Muscle layer of duodenum (tissue), 2 donors: ENCODE results near the gene BCL2.
A peak's percentile ranks its signal among the peaks of the same experiment; 100 is the strongest.

Experiments
- H3K27ac ChIP-seq: one replicate; pipeline ENCODE4 v1.7.0; 2013; ENCODE audit warnings: mild to moderate bottlenecking, low read length
- H3K27me3 ChIP-seq: one replicate; pipeline ENCODE4 v1.7.0; 2013; ENCODE audit warnings: low read depth, mild to moderate bottlenecking, control low read depth, low read length
- H3K36me3 ChIP-seq, 2 donors: one replicate each; pipeline ENCODE4 v1.7.0; 2013; ENCODE audit warnings: low read length in 2 of 2, control low read depth in 1 of 2, mild to moderate bottlenecking in 1 of 2; ENCODE audit not compliant: insufficient read depth in 2 of 2, control insufficient read depth in 1 of 2
- H3K4me1 ChIP-seq, 2 donors: one replicate each; pipeline ENCODE4 v1.7.0; 2013; ENCODE audit warnings: low read length in 2 of 2, mild to moderate bottlenecking in 2 of 2, control low read depth in 1 of 2, moderate library complexity in 1 of 2; ENCODE audit not compliant: insufficient read depth in 2 of 2, control insufficient read depth in 1 of 2
- H3K4me3 ChIP-seq, 2 donors: one replicate each; pipeline ENCODE4 v1.7.0; 2013; ENCODE audit warnings: low read length in 2 of 2, low read depth in 1 of 2, mild to moderate bottlenecking in 1 of 2
- H3K9me3 ChIP-seq, 2 donors: one replicate each; pipeline ENCODE4 v1.7.0; 2013; ENCODE audit warnings: low read length in 2 of 2, control low read depth in 1 of 2, mild to moderate bottlenecking in 1 of 2; ENCODE audit not compliant: control insufficient read depth in 1 of 2
- donor health status: healthy.

The BCL2 gene

GRCh38 chr18:63315131-63315662 lies 4.4 kb downstream of the BCL2 start:
- Histone ChIP-seq H3K36me3 (no peaks in the 10 kb centered on the region), H3K4me3 (peak overlapping the region in 1 of 2 donors; percentile 1), H3K27me3 (no peaks in the 10 kb centered on the region), H3K9me3 (no peaks in the 10 kb centered on the region), H3K4me1 (peaks cover 0 to 39% of the 10 kb centered on the region in 2 donors), H3K27ac (peak overlapping the region; percentile 42)

DNA sequence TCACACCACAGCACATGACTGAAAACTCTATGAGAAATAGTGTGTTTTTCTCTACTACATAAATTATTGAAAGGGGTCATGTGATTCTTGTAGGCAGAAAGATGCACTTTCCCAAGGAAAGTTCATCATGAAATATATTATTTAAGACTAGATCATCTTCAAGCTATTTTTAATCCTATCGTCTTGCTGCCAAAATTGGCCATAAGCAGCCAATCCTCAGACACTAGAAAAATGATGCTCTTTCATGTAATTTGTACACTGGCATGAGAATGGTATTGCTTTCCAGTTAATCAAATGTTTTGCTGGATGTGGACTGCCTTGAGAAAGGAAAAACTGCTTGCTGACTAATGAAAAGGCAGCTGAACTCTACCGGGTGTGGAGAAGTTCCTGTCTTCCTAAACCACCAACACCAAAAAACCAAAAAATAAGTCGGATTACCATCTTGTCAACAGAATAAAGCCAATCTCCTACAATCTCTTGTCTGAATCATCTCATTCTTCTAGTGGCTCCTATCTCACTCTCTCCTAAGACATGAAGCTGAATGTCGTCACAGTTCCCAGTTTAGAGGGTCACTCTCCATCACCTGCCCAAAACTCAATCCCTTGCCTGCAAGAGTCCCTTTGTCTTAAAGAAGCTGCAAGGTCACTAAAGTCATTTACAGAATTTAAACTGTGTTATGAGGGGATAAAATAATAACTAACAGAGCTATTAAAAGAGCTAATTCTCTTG lies 5.3 kb downstream of the BCL2 start:
- H3K9me3 ChIP-seq = no peaks in the 10 kb centered on the region
- H3K4me3 ChIP-seq = no peak overlapping the region
- H3K4me1 ChIP-seq = peaks cover 0 to 39% of the 10 kb centered on the region in 2 donors
- H3K27ac ChIP-seq = no peak overlapping the region
- no peaks in the 10 kb centered on the region for H3K36me3 ChIP-seq
- H3K27me3 ChIP-seq = no peaks in the 10 kb centered on the region

GRCh38 chr18:63313396-63313917 lies 6.1 kb downstream of the BCL2 start:
- Histone ChIP-seq H3K4me1 (peaks cover 0 to 33% of the 10 kb centered on the region in 2 donors), H3K27ac (no peak overlapping the region)

GRCh38 chr18:63312737-63313395 lies 6.7 kb downstream of the BCL2 start:
- no peak overlapping the region for H3K27ac ChIP-seq
- no peaks in the 10 kb centered on the region for H3K27me3 ChIP-seq
- H3K36me3 ChIP-seq = no peaks in the 10 kb centered on the region
- no peaks in the 10 kb centered on the region for H3K9me3 ChIP-seq
- peaks cover 0 to 29% of the 10 kb centered on the region in 2 donors for H3K4me1 ChIP-seq
- H3K4me3 ChIP-seq = no peak overlapping the region

More at GRCh38 chr18:63313396-63313917, 6.1 kb downstream of the BCL2 start:
- no peaks in the 10 kb centered on the region for H3K9me3 ChIP-seq
- no peaks in the 10 kb centered on the region for H3K36me3 ChIP-seq
- H3K27me3 ChIP-seq = no peaks in the 10 kb centered on the region
- H3K4me3 ChIP-seq = no peak overlapping the region

DNA sequence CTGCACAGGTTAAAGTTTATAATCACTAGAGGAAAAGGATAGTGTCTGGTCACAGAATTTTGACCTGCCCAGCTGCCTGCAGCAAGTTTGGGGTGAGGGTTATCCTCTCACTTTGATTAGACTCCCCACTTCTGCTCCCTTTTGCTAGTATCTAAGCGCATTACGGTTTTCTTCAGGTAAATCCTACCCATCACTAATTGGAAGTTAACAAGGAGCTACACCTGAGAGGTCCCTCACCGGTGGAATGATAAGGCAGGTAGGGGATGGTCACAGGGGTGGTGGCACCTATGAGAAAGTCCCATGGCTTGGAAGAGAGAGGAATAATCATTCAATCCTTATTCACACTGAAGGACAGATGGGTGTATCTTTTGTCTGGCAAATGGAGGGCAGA lies 7.6 kb downstream of the BCL2 start:
- Histone ChIP-seq H3K4me3 (no peak overlapping the region), H3K27me3 (no peaks in the 10 kb centered on the region), H3K4me1 (peaks cover 0 to 31% of the 10 kb centered on the region in 2 donors), H3K36me3 (no peaks in the 10 kb centered on the region), H3K9me3 (no peaks in the 10 kb centered on the region), H3K27ac (no peak overlapping the region)

DNA sequence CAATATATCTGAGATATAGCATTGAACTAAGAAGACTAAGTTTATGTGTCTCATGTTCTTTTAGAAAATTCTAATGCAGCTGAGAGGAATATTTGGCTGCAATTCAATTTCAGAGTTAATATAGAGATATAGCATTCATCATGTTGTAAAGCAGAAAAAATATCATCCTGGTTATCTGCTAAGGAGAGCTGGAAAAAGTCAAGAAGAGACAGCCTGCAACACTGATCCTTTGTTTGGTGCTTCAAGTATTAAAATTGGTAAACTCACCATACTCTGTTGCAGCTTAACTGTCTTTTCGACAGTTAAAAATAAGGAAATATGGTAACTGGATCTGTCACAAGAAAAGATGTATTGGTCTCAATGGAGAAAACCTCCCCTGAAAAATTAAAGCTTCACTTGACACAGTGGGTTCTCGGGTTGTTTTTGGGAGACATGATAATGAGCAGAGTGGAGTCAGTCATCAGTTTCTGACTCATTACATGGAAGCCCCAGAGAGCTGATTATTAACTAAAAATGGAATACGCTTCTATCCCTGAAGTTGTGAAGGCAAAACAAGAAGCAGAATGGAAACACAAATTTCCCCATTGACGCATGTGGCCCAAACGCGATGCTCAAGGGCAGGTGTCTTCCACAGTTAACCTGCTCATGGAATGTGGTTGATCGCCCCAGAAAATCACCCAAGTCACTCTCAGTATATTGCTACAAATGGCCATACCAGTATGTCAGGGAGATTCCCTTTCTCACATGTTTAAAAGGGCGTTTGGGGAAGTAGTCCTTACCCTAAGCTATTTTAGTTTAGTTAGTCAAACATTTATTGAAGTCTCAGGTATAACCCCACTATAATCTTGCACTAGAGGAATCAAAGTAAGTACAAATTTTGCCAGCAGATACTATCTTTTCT lies 8.2 kb downstream of the BCL2 start:
- H3K4me1 ChIP-seq = peaks cover 0 to 27% of the 10 kb centered on the region in 2 donors
- H3K9me3 ChIP-seq = no peaks in the 10 kb centered on the region
- no peak overlapping the region for H3K27ac ChIP-seq
- H3K36me3 ChIP-seq = no peaks in the 10 kb centered on the region
- no peak overlapping the region for H3K4me3 ChIP-seq
- no peaks in the 10 kb centered on the region for H3K27me3 ChIP-seq

DNA sequence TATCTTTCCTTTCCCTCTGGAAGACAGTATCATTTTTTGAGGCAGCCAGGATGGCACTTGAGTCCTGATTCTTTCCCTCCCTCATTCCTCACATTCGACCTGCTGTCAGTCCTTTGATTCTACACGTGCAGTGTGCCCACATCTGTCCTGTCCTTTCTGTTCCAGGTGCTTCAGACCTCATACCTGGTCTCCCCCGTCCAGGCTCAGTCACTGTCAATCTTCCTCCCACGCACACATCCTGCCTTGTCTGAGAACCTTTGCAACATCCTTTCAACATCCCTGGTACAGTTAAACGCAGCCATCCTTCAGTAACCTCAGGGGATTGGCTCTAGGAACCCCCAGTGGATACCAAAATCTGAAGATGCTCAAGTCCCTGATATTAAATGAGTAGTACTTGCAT lies 10.1 kb downstream of the BCL2 start:
- Histone ChIP-seq H3K4me3 (no peak overlapping the region), H3K27me3 (no peaks in the 10 kb centered on the region), H3K9me3 (no peaks in the 10 kb centered on the region), H3K4me1 (peaks cover 0 to 13% of the 10 kb centered on the region in 2 donors), H3K36me3 (no peaks in the 10 kb centered on the region), H3K27ac (no peak overlapping the region)

GRCh38 chr18:63307551-63308200 lies 11.9 kb downstream of the BCL2 start:
- no peaks in the 10 kb centered on the region for H3K9me3 ChIP-seq
- H3K27me3 ChIP-seq = no peaks in the 10 kb centered on the region
- H3K4me3 ChIP-seq = no peak overlapping the region
- H3K27ac ChIP-seq = peak overlapping the region; percentile 35
- peaks cover 0 to 23% of the 10 kb centered on the region in 2 donors for H3K4me1 ChIP-seq
- no peaks in the 10 kb centered on the region for H3K36me3 ChIP-seq

DNA sequence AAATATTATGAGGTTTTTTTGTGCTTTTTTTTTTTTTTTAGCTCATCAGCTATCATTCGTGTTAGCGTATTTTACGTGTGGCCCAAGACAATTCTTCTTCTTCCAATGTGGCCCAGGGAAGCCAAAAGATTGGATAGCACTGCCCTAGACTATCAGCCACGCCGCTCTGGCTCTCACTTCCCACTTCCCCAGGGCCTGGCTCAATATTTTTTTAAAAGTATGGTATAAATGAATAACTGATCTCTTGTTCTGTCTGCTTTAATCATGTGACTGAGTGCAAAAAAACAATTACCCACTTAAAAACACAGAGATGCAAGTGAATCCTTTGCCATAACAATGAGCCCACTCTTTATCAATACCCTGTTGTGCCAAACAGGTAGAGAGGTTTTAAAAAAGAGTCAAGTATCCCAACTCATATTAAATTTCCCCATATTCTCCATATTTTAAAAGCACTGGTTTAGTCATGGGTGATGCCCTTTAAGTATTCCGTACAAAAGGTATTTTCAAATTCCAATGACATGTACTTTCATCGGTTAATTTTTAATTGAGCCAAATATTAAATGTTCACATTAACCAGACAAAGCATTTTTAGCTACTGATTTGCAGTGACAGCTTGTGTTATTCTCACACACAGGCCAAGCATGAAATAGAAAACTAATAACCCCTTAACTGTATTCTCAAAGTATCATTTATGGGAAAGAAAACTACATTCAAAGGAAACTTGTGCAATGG lies 12.6 kb downstream of the BCL2 start:
- H3K4me1 ChIP-seq = peaks cover 0 to 24% of the 10 kb centered on the region in 2 donors
- H3K27ac ChIP-seq = peak overlapping the region; percentile 35
- no peaks in the 10 kb centered on the region for H3K36me3 ChIP-seq
- H3K4me3 ChIP-seq = no peak overlapping the region
- H3K9me3 ChIP-seq = no peaks in the 10 kb centered on the region
- H3K27me3 ChIP-seq = no peaks in the 10 kb centered on the region

GRCh38 chr18:63306249-63306648 lies 13.3 kb downstream of the BCL2 start:
- Histone ChIP-seq H3K36me3 (no peaks in the 10 kb centered on the region), H3K27me3 (no peaks in the 10 kb centered on the region), H3K4me1 (peaks cover 0 to 19% of the 10 kb centered on the region in 2 donors), H3K4me3 (no peak overlapping the region), H3K9me3 (no peaks in the 10 kb centered on the region), H3K27ac (no peak overlapping the region)
